Upper lobe of right lung (tissue), 1 donor: ENCODE measurements around the gene AKNA. TPM values are rescaled to one million over a fixed set of nuclear protein-coding genes. Genes with fewer than 3 reads are reported as not detected.
"Not testable (repeated sequence)": the region's sequence is repeated elsewhere in the genome, so short reads cannot be mapped to it uniquely, and the experiment has no call there.

Experiments
- ATAC-seq: fragments of 200-7000 bp; cut with Tn5 transposase; one replicate; pipeline ENCODE4 v1.9.1; 2020; ENCODE audit warnings: mild to moderate bottlenecking, moderate library complexity
- DNase-seq: peaks from one replicate; pipeline ENCODE4 v3.0.0-alpha.2; 2020
- H3K27ac ChIP-seq: fragments of 200-600 bp; one replicate; pipeline ENCODE4 v1.8.0; 2022
- H3K27me3 ChIP-seq: fragments of 200-600 bp; one replicate; pipeline ENCODE4 v1.8.0; 2022; ENCODE audit warnings: mild to moderate bottlenecking
- H3K36me3 ChIP-seq: fragments of 200-600 bp; one replicate; pipeline ENCODE4 v1.8.0; 2022
- H3K4me1 ChIP-seq: fragments of 200-600 bp; one replicate; pipeline ENCODE4 v1.8.0; 2022
- H3K4me3 ChIP-seq: fragments of 200-600 bp; one replicate; pipeline ENCODE4 v1.8.0; 2022; ENCODE audit warnings: mild to moderate bottlenecking
- H3K9me3 ChIP-seq: fragments of 200-600 bp; one replicate; pipeline ENCODE4 v1.8.0; 2022
- intact Hi-C: fragments of 100-400 bp; cut with DNase I; formaldehyde crosslinking; loops from one replicate; pipeline ENCODE4 v1.11.0; 2022
- total RNA-seq: library from RNA; stranded (reverse); fragmentation: NEBNext Ultra II Directional; extraction: Animal tissue kit (Norgen Biotek cat#: 25700); gene quantifications from one replicate; pipeline ENCODE4 v1.2.1, GENCODE V29; 2021
- TF ChIP-seq, protein P1 (sequence below): fragments of 200-600 bp; IDR thresholded peaks from one replicate; pipeline ENCODE4 v1.8.0; 2022; ENCODE audit warnings: antibody characterized with exemption
- donor health status: DM: no; HTN: yes; CAD: no; lungs with severe emphysema.

AKNA gene
- total RNA-seq, 1 donor from 2014 or later: 54.7 TPM

DNA sequence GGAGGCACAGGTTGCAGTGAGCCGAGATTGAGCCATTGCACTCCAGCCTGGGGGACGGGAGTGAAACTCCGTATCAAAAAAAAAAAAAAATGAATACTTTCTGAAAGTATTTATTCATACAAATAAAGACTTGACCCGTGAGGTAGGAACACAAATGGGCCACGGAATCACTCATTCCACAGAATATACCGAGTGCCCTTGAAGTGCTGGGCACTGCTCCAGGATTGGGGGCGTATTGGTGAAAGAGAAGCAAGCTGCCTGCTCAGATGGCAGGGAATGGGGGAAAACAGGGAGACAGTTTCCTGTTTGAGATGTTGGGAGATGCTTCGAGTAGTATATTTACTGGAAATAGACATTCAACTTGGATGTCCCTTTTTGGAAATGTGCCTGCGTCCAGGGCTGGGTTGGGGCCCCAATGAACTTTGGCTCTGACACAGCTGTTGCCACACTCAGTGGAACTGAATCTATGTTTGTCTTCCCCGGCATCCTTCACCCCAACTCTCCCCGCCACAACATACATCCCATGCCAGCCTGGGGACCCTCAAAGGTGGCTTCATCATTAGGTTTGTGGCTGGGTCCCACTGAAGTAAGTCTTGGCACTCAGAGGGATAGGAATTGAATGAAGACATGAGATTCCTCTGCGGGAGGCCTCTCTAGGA, 65.5 kb downstream of the AKNA start:
- DNase-seq: peak; percentile 66
- not testable (repeated sequence) for ATAC-seq, H3K27ac ChIP-seq

DNA sequence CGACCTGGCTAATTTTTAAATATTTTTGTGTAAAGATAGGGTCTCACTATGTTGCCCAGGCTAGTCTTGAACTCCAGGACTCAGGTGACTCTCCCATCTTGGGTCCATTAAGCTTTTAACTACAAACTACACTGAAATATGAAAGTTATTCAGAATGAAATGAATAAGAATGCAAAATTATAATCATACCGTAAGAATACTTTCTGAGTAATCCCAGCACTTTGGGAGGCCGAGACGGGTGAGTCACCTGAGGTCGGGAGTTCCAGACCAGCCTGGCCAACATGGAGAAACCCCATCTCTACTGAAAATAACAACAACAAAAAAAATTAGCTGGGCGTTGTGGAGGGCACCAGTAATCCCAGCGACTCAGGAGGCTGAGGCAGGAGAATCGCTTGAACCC, 66.0 kb downstream of the AKNA start:
- intact Hi-C loops: no loop called here

More for the DNA sequence above, 65.5 kb downstream of the AKNA start:
- intact Hi-C loops, H3K4me1 ChIP-seq, H3K36me3 ChIP-seq, H3K27me3 ChIP-seq, H3K4me3 ChIP-seq, H3K9me3 ChIP-seq: not testable (repeated sequence)

DNA sequence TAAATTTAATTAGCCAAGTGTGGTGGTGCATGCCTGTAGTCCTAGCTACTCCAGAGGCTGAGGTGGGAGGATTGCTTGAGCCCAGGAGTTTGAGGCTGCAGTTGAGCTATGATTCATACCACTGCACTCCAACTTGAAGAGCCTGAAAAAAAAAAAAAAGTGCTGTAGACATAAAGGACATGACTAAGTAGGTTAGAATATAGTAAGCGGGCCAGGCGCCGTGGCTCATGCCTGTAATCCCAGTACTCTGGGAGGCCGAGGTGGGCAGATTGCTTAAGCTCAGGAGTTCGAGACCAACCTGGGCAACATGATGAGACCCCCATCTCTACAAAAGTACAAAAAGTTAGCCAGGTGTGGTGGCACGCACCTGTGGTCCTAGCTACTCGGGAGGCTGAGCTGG, 67.1 kb downstream of the AKNA start:
- DNase-seq: peak; percentile 55
- H3K27me3 ChIP-seq, H3K9me3 ChIP-seq, H3K4me3 ChIP-seq, ATAC-seq, H3K36me3 ChIP-seq, H3K27ac ChIP-seq, H3K4me1 ChIP-seq, intact Hi-C loops: not testable (repeated sequence)

More for the DNA sequence above, 66.0 kb downstream of the AKNA start:
- Histone ChIP-seq H3K9me3 (no peaks in the 10 kb centered on the region), H3K4me3 (no peak overlapping the region), H3K4me1 (no peaks in the 10 kb centered on the region), H3K27ac (no peak overlapping the region), H3K36me3 (no peaks in the 10 kb centered on the region), H3K27me3 (no peaks in the 10 kb centered on the region)
- ATAC-seq (no peak), DNase-seq (peak; percentile 10)
- TF ChIP-seq, protein P1, sequence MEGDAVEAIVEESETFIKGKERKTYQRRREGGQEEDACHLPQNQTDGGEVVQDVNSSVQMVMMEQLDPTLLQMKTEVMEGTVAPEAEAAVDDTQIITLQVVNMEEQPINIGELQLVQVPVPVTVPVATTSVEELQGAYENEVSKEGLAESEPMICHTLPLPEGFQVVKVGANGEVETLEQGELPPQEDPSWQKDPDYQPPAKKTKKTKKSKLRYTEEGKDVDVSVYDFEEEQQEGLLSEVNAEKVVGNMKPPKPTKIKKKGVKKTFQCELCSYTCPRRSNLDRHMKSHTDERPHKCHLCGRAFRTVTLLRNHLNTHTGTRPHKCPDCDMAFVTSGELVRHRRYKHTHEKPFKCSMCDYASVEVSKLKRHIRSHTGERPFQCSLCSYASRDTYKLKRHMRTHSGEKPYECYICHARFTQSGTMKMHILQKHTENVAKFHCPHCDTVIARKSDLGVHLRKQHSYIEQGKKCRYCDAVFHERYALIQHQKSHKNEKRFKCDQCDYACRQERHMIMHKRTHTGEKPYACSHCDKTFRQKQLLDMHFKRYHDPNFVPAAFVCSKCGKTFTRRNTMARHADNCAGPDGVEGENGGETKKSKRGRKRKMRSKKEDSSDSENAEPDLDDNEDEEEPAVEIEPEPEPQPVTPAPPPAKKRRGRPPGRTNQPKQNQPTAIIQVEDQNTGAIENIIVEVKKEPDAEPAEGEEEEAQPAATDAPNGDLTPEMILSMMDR: no peak

DNA sequence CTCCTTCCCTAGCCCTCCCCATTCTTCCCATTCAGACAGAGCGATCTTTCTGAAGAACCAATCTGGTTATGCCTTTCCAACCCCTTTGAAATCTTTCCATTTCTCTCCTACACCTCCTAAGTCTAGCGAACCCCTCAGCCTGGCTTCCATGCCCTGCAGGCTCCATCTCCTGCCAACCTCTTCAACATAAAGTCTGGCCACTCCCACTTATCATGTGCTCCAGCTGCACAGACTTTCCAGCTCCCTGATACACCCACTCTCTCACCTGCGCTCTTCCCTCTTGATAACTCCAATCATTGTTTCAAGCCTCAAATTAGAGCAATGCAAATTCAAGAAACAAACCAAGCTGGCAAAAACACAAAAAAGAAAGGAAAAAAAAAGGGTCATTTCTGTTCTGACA, 68.6 kb downstream of the AKNA start:
- Histone ChIP-seq H3K27me3 (no peaks in the 10 kb centered on the region), H3K9me3 (no peaks in the 10 kb centered on the region), H3K4me1 (no peaks in the 10 kb centered on the region), H3K27ac (no peak overlapping the region), H3K4me3 (no peak overlapping the region), H3K36me3 (no peaks in the 10 kb centered on the region)
- intact Hi-C loops: no loop called here
- TF ChIP-seq, protein P1: no peak
- DNase-seq (peak; percentile 30), ATAC-seq (no peak)

DNA sequence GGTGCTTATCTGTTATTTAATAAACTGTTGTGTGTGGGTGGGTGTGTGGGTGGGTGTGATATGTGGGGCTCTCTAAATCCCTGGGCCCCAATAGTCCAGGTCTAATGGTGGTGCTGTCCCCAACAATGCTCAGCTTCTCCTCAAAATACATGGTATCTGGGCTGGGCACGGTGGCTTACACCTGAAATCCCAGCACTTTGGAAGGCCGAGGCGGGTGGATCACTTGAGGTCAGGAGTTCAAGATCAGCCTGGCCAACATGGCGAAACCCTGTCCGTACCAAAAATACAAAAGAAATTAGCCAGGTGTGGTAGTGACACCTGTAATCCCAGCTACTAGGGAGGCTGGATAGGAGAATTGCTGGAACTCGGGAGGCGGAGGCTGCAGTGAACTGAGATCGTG, 69.4 kb downstream of the AKNA start:
- TF ChIP-seq, protein P1: no peak
- peak; percentile 40 for DNase-seq
- no peak overlapping the region for H3K4me3 ChIP-seq
- no peak overlapping the region for H3K27ac ChIP-seq
- no peaks in the 10 kb centered on the region for H3K9me3 ChIP-seq
- no peak for ATAC-seq
- no peaks in the 10 kb centered on the region for H3K36me3 ChIP-seq
- no peaks in the 10 kb centered on the region for H3K4me1 ChIP-seq
- H3K27me3 ChIP-seq: no peaks in the 10 kb centered on the region
- intact Hi-C loops: no loop called here

DNA sequence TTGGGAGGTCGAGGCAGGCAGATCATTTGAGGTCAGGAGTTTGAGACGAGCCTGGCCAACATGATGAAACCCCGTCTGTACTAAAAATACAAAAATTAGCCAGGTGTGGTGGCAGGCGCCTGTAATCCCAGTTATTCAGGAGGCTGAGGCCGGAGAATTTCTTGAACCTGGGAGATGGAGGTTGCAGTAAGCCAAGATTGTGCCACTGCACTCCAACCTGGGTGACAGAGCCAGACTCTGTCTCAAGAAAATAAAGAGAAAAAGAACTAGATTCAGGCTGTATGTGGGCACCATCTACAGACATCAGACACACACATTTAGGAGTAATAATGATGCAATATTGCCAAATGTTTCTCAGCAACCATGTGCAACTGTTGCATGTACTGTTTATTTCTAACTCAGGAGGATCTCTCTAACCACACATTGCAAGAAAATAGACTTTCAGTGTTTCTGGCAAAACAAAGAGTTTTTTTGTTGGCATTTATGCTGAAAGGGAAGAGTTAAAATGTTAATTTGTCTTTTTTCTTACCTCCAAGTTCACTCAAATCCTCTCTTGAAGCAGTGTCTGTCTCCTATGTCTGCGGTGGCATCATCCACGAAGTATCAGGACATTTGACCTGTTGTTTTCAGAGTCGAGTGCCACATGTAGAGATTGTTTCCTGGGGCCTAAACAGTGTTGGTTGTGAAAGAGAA, 70.0 kb downstream of the AKNA start:
- Histone ChIP-seq H3K27me3 (no peaks in the 10 kb centered on the region), H3K9me3 (no peaks in the 10 kb centered on the region), H3K27ac (no peak overlapping the region), H3K36me3 (no peaks in the 10 kb centered on the region), H3K4me3 (no peak overlapping the region), H3K4me1 (no peaks in the 10 kb centered on the region)
- ATAC-seq: peak; percentile 24
- intact Hi-C loops: no loop called here
- TF ChIP-seq, protein P1: no peak
- DNase-seq: peak; percentile 23
